GM19238 (cell line): Measurements from ENCODE around the gene STUB1.

Experiments used
- DNase-seq: peaks from one replicate; pipeline ENCODE4 v3.0.0; 2011; ENCODE audit warnings: low spot score; ENCODE audit not compliant: insufficient read length

STUB1 gene

GRCh38 chr16:694187-694862, 14.1 kb downstream of the STUB1 start:
- no peak for DNase-seq

GRCh38 chr16:694863-695354, 14.7 kb downstream of the STUB1 start:
- DNase-seq, result no peak

- no peak for DNase-seq
These were observed 15.3 kb downstream of the STUB1 start for GRCh38 chr16:695355-696089.

- DNase-seq, result no peak
These were observed 18.9 kb downstream of the STUB1 start for GRCh38 chr16:698911-699671.

GRCh38 chr16:700684-701584, 20.7 kb downstream of the STUB1 start:
- no peak for DNase-seq

- no peak for DNase-seq
These were observed 22.1 kb downstream of the STUB1 start for GRCh38 chr16:702341-702740.

- no peak for DNase-seq
These were observed 23.2 kb downstream of the STUB1 start for GRCh38 chr16:703406-703805.

GRCh38 chr16:704047-704446, 23.8 kb downstream of the STUB1 start:
- DNase-seq, result no peak

GRCh38 chr16:704552-705380, 24.6 kb downstream of the STUB1 start:
- no peak for DNase-seq

GRCh38 chr16:705431-706188, 25.4 kb downstream of the STUB1 start, which contains the start of gene FBXL16:
TSS of gene FBXL16 (minus strand) at chr16:705801. CDS start at chr16:697405, 8,396 bp downstream.
- DNase-seq, result no peak

GRCh38 chr16:706189-707061, 26.2 kb downstream of the STUB1 start:
- no peak for DNase-seq

- no peak for DNase-seq
These were observed 26.9 kb downstream of the STUB1 start for GRCh38 chr16:707062-707538.

GRCh38 chr16:708019-708418, 27.8 kb downstream of the STUB1 start:
- DNase-seq, result no peak

GRCh38 chr16:708959-709358, 28.7 kb downstream of the STUB1 start:
- no peak for DNase-seq

GRCh38 chr16:709566-710499, 29.6 kb downstream of the STUB1 start:
- DNase-seq, result no peak

- no peak for DNase-seq
These were observed 30.4 kb downstream of the STUB1 start for GRCh38 chr16:710500-711075.

- DNase-seq, result no peak
These were observed 30.9 kb downstream of the STUB1 start for GRCh38 chr16:711084-711483.
